GM12892 (cell line): ENCODE results near the gene PLA2G6.

Source experiments
- POLR2A ChIP-seq: IDR thresholded peaks from 2 replicates; pipeline ENCODE4 v1.6.1; 2011; ENCODE audit warnings: low read depth, low read length, control low read depth
- POLR2AphosphoS5 ChIP-seq: IDR thresholded peaks from 2 replicates; pipeline ENCODE4 v1.6.1; 2011; ENCODE audit warnings: low read depth, low read length, control low read depth
- TAF1 ChIP-seq: IDR thresholded peaks from 2 replicates; pipeline ENCODE4 v1.6.1; 2011; ENCODE audit warnings: low read depth, mild to moderate bottlenecking, control low read depth, low read length, borderline replicate concordance

DNA sequence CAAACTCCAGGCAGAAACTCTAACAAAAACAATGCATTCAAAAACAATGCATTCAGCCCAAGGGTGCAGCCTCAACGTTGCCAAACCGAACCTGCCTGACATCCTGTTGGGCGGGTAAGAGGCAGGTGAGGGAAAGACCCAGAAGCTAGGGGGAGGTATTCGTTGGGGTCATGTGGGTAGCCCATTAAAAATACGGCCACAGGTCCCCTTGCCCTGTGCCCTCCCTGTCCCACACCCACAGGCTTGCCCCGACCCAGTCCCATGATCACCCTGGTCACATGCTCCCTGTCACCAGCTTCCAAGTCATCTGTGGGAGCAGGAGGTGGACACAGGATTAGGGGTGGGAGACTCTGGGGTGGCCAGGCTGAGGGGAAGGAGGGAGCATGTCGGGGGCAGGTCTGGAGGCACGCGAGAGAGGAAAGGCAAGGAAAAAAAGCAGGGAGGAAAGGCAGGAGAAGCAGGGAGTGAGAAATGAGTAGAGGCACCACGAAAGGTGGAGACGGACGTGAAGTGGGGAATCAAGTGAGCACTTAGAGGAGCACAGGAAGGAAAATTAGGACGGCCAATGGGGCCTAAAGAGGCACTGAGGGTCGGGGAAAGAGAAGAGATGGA, 683 bp downstream of the PLA2G6 start:
- TF ChIP-seq TAF1, result no peak
- no peak for TF ChIP-seq POLR2A
- no peak; the same call in 1 of the 2 replicates for TF ChIP-seq POLR2AphosphoS5
